ENCODE data around the gene ZNF524.
"Not testable (repeated sequence)": the region's sequence is repeated elsewhere in the genome, so short reads cannot be mapped to it uniquely, and the experiment has no call there.

The ZNF524 gene

GRCh38 chr19:55599842-55600661, at the start of gene ZNF524:
ZNF524 (plus strand) TSS chr19:55600288; CDS start chr19:55602113, 1,825 bp downstream.
- FAIRE-seq, result no peak

- FAIRE-seq, result no peak
Measured at GRCh38 chr19:55550321-55550650, 49.8 kb upstream of the ZNF524 start.

DNA sequence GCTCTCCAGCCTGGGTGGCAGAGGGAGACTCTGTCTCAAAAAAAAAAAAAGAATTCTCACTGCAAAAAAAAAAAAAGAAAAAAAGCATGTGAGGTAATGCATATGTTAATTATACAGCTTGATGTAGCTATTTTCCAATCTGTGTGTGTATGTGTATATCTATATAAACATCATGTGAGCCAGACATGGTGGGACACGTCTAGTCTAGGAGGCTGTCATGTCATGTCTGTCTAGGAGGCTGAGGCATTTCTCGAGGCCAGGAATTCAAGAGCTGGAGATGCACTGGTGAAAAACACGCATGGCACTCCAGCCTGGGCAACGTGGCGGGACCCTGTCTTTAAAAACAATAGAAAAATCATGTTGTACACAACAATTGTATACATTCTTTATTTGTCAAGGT, 47.9 kb upstream of the ZNF524 start:
- no peak for FAIRE-seq

DNA sequence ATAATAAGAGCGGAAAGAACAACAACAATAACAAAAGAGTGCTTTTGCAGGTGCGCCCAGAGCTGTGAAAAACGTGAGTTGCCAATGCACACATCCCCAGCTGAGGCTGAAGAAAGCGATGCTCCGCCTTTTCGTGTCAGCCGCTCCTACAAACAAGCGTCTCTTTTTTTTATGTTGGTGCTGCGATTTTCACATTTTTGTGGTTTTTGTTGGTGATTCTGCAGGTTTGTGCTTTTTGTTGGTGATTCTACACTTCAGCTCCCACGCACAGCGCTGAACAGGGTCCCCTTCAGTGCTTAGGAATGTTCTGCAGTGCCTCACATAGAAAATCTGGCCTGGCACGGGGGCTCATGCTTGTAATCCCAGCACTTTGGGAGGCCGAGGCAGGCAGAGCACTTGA, 47.5 kb upstream of the ZNF524 start:
- FAIRE-seq, result no peak

DNA sequence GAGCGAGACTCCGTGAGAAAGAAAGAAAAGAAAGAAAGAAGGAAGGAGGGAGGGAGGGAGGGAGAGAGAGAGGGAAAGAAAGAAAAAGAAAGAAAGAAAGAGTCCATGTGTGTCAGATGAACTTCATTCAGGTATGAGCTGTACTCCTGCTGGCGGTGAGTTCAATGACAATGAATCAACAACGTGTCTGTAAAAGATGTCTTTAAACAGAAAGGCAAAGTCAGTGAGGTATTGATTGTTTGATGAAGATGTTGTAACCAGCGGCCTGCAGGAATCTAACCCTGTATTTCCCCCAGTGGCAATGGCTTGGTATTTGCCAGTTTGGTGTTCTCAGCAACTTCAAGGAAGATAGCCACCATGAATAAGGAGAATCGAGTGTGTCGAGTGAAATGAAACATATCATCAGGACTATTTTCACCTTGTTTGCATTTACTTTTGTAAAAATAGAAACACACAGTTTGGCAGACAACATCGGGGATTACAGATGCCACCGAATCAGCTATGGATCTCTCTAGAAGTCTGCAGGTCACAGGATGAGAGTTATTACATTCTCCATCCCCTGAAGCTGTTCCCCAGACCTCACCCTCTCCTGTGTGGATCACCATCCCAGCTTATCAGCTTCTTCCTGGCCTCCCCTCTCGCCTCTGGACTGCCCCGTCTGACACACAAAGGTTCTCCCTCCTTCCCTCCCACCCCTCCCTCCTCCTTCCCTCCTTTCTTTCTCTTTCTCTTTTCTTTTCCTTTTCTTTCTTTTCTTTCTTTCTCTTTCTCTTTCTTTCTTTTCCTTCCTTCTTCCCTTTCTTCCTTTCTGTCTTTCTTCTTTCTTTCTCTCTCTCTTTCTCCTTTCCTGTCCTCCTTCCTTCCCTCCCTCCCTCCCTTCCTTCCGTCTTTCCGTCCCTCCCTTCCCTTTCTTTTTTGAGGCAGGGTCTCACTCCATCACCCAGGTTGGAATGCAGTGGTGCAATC, 46.6 kb upstream of the ZNF524 start:
- FAIRE-seq, result no peak

GRCh38 chr19:55554302-55554701, 45.8 kb upstream of the ZNF524 start:
- FAIRE-seq, result no peak

GRCh38 chr19:55554741-55555152, 45.3 kb upstream of the ZNF524 start:
- FAIRE-seq, result no peak

GRCh38 chr19:55559684-55560083, 40.4 kb upstream of the ZNF524 start:
- FAIRE-seq, result no peak

DNA sequence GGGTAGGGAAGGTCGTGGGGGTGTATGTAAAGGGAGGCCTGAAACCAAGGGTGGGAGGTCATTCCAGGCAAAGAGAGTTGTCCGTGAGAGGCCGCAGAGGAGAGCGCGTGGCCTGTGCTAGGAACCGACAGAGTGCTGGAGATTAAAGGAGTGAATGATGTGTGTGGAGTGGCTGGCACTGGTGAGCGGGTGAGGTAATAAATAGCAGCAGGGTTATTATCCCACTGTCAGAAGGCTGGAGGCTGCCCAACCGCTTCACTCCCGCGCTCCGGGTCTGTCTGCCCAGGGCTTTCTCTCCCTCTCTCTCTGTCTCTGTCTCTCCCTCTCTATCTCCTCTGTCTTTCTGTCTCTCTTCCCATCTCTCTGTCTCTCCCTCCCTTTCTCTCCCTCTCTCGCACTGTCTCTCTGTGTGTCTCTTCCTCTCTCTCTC, 36.8 kb upstream of the ZNF524 start:
- FAIRE-seq, result no peak

DNA sequence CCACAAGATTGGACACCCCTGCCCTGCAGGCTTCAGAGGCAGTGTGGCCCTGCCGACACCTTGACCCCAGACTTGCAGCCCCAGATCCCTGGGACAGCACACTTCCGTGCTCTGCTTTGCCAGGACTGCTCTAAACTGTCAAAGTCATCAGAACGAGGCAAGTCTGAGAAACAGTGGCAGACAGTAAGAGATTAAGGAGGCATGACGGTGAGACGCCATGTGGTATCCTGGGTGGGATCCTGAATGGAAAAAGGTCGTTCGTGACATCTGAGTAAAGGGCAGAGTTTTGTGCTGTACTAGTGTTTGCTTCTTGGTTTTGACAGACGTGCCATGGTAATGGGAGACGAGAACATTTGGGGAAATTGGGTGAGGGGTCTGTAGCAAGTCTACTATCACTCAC, 33.3 kb upstream of the ZNF524 start:
- FAIRE-seq, result no peak

DNA sequence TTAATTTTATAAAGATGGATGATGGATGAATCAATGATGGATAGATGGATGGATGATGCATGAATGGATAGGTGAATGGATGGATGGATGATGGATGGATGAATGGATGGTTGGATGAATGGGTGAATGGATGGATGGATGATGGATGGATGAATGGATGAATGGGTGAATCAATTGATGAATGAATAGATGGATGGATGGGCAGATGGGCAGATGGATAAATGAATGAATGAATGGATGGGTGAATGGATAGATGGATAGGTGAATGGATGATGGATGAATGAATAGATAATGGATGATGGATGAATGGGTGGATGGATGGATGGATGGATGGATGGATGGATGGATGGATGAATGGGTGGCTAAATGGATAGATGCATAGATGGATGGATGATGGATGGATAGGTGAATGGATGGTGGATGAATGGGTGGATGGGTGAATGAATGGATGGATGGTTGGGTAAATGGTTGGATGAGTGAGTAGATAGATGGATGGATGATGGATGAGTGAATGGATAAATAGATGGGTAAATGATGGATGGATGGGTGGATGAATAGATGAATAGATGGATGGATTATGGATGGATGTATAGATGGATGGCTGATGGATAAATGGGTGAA, 32.3 kb upstream of the ZNF524 start:
- FAIRE-seq, result no peak

- not testable (repeated sequence) for FAIRE-seq
Measured at GRCh38 chr19:55569477-55569876, 30.6 kb upstream of the ZNF524 start.

- FAIRE-seq, result not testable (repeated sequence)
Measured at GRCh38 chr19:55573929-55574328, 26.2 kb upstream of the ZNF524 start.

DNA sequence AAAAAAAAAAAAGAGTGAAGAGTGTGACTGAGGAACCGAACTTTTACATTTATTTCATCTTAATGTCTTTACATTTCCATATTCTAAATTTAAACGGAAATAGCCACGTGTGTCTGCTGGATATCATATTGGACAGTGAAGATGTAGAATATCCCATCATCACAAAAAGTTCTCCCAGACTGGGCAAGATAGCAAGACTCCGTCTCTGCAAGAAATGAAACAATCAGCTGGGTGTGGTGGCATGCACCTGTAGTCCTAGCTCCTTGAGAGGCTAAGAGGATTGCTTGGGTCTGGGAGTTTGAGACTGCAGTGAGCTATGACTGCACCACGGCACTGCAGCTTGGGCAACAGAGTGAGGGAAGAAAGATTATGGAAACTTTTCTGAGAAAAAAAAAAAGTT, 23.3 kb upstream of the ZNF524 start:
- no peak for FAIRE-seq

DNA sequence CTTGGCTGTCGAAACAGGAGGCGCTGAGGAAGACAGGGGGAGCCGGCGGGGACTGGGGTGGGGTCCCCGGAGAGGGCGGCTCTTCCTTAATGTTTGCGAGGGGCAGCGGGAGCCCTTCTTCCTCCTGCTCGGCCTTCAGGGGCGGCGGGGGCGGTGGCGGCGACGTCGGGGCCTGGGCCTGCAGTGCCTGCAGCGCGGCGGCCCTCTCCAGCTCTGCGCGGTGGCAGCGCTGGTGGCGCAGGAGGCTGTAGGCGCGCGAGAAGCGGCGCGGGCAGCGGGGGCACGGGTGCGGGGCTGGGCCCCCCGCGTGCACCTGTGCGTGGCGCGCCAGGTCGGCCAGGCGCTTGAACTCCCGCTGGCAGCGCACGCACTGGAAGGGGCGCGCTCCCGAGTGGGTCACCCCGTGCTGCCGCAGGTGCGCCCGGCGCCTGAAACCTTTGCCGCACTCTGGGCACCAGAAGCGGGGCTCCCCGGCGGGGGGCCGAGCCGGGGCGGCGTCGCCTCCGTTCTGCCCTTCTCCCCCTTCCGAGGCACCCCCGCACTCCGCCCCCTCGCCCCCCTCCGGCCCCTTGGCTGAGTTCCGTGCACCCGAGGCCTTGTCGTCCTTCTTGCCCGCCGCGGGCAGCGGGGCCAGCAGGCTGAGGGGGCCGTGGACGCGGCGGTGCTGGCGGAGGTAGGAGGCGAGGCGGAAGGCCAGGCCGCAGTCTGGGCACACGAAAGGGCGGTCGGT, 21.9 kb upstream of the ZNF524 start:
- FAIRE-seq, result no peak

DNA sequence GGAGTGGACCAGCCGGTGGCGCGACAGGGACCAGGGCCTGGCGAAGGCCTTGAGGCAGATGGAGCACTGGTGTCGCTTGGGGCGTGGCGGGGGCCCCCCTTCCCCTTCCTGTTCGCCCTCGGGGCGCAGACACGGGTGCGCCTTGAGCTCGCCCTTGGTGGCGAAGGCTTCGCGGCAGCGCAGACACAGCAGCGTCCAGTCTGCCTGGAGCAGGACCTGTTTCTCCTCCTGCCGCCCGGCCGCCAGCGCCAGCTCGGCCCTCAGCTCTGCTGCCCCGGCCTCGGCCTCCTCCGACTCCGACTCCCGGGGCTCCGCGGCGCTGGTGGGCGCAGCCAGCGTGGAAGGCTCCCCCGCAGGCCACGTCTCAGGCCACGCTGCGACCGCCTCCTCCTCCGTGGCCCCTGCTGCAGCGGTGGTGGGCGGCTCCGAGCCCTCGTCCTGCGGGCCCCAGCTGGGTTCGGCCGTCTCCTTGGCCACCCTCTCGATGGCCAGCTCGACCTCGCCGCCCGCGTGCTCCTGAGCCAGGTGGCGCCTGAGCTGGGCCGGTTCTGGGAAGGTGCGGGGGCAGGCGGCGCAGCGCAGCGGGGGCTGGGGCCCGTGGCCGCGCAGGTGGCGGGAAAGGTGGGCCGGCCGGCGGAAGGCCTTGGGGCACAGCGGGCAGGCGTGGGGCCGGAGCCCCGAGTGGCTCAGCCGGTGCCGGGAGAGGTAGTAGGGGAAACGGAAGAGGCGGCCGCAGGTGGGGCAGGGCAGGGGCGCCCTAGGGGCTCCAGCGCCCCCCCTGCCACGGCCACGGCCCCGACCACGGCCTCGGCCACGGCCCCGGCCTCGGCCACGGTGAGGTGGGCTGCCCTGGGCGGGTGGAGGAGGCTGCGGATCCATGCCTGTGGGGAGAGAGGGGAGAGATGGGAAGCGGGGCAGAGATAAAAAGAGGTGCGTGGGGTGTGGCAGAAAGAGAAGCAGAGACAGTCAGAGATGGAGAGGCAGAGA, 21.0 kb upstream of the ZNF524 start:
- FAIRE-seq, result no peak

DNA sequence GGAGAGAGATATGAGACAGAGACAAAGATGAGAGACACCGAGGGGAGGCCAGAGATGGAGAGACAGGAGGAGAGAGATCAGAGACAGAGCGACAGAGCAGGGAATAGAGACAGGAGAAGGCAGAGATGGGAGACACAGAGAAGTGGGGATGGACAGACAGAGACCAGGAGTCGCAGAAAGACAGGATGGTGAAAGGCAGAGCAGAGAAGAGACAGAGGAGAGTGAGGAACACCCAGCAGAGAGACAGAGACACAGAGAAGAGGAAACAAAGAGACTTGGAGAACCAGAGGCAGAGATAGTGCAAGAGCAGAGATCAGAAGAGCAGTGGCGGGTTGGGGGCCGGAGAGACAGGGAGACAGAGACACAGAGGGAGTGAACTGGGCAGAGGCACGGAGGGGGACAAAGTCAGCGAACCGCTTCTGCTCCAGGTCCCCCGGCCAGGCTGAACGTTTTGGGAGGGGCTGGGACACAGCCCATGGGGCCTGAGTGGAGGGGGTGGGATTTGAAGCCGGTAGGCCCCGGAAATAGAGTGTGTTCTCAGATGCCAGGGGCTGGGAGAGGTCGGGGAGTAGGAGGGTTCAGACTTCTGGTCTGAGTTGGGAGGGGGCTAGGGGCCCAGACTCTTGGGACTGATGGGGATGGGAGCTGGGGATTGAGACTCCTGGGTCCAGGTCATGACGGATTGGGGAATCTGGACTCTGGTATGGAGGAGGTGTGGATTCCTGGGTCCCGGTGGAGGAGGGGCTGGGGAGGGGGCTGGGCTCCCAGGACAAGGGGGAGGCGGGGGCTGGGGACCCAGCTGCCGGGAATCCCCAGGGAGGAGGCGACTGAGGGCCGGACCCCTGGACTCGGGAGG, 20.1 kb upstream of the ZNF524 start:
- FAIRE-seq, result no peak

DNA sequence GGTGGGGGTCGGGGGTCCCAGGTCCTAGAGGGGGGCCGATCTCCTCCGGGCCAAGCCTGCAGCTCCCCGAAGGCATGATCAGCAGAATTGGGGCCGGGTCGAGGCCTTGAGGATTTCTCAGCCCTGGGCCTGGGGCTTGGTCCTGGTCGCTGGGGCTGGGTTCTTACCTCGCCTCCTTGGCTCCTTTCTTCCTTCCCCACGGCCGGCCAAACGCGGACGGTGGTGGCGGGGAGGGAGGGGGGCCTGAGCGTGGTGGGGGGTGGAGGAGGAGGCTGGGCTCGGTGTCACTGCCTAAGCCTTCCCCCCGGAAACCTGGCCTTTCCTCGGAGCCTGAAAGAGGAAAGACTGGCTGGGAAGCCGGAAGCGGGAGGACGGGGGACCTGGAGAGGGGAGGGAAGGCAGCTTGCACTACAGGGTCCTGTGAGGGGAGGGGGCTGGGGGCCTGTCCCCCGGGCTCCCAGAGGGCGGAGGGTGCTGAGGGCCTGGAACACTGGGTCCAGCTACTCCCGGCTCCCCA, 19.4 kb upstream of the ZNF524 start, which contains the start of gene ZNF579:
Gene ZNF579 (minus strand): TSS at position 221 of the 517 bp plus-strand sequence. CDS start 1,209 bp downstream, outside the sequence.
- FAIRE-seq, result no peak

DNA sequence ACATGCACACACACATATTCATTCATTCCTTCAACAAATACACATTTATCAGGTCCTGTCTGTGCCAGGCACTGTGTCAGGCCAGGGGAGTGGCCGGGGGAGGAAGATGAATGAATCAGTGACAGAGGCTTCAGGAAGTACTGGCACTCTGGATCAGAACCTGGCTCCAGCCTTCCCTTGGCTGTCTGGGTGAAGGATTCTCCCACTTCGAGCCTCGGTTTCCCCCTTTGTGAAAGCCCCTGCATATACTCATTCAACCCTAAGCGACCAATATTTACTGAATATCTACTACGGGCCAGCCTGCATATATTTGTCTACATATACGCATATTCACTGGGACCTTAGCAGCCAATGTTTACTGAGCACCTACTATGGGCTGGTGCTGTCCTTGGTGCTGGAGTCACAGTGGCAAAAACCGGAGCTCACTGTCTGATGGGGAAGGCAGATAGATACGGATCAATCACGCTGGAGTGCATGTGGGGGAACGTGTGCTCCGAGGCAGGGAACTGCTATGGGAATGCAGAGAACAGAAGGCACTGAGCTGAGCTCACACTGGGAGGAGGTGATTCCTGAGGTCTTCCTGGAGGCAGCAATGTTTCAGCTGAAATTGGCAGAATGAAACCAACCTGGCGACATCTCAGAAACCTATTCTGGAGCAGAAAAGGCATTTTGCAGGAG, 18.8 kb upstream of the ZNF524 start:
- no peak for FAIRE-seq
